T1000 (cell line): ENCODE results near the gene YY2.
"Not testable (repeated sequence)": the region's sequence is repeated elsewhere in the genome, so short reads cannot be mapped to it uniquely, and the experiment has no call there.

ENCODE experiments used
- DNase-seq: peaks from one replicate; lab custom pipeline; 2025; ENCODE audit warnings: mixed read lengths; lab: John Stamatoyannopoulos, UW

YY2 gene

DNA sequence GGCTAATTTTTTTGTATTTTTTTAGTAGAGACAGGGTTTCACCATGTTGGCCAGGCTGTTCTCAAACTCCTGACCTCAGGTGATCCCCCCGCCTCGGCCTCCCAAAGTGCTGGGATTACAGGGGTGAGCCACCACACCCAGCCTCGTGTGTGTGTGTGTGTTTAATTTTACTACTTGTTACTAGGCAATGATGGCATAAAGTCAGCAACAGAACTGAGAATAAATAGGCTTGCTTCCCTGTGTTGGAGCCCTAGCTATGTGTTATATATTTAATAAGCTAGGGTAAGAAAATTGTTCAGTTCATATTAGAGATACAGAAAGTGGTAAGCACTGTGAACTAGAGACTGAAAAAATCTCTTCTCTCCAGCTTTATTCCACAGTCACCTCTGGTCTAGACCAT is 18.4 kb downstream of the YY2 start:
- not testable (repeated sequence) for DNase-seq

- DNase-seq, result no peak
Measured at GRCh38 chrX:21875013-21875412, 19.2 kb downstream of the YY2 start.

GRCh38 chrX:21881881-21882574 is 26.2 kb downstream of the YY2 start:
- DNase-seq, result no peak

DNA sequence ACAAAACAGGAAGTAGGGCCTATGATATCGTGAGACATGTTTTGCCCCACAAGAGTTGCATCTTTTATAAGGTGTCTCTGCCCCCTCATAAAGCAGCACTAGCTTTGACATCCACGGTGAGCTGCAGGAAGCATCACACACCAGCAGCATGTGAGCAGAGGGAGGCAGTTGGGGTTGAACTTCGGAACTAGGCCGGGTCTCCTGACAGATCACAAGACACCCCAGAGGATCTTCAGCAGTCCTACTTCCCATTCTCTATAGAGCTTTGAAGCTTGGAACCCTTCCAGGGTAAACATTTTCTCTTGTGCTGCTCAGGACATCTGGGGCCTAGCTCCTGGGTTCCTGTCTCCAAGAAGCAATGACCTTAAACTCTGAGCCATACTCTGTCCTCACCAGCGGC is 27.5 kb downstream of the YY2 start:
- no peak for DNase-seq

DNA sequence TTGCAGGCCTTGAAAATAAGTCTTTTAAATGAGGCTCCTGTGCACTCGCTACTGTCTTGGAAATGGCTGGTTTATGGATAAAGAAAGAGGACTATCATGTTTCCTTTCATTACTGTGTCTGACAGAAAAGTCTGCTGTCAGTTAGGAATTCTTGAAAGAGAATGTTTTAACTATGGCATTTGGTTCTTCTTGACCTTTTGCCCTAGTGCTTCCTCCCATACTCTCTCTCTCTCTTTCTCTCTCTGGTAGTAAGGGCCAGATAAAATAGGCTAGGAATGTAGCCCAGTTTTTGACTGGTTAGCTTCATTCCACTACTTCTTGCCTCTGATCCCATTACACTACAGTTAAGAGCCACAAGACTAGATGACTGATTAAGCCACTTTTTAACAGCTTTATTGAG is 29.8 kb downstream of the YY2 start:
- DNase-seq, result no peak

GRCh38 chrX:21905313-21905712 is 49.5 kb downstream of the YY2 start:
- no peak for DNase-seq

GRCh38 chrX:21905953-21906352 is 50.2 kb downstream of the YY2 start:
- no peak for DNase-seq

DNA sequence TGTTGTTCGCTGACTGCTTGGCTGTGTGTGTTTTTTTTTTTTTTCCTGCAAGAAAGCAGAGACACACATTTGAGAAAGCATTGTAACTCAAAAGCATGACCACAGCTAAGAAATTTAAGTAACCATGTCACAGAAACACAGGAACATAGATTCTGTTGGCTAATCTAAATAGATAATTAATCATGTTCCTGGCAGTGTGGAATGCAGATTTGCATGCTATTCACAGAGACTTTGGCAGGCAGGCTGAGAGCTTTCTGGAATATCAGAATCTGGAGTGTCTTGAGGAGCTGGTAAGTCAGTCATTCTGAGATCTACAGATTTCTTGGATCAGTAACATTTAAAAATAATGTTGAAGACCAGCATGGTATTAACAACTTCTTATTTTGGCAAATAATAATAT is 51.5 kb downstream of the YY2 start:
- DNase-seq, result no peak
